Measurements from ENCODE around the gene B3GAT1. TPM values are rescaled to one million over a fixed set of nuclear protein-coding genes. Genes with fewer than 3 reads are reported as not detected.

B3GAT1 gene
- total RNA-seq, 4 donors from 2014 or later, result 0.26 to 0.93 (median 0.36) TPM

GRCh38 chr11:134440851-134441250 is 28.8 kb upstream of the B3GAT1 start:
- Histone ChIP-seq H3K36me3 (no peaks in the 10 kb centered on the region), H3K27ac (no peak overlapping the region), H3K9me3 (no peaks in the 10 kb centered on the region), H3K4me3 (no peak overlapping the region), H3K4me1 (no peaks in the 10 kb centered on the region), H3K27me3 (peaks cover 8% of the 10 kb centered on the region)
- no peak for DNase-seq (ENCODE audit: low spot score in 2 of 2)
- WGBS, result 74% methylated on average over 4 of the region's 4 CpGs
- TF ChIP-seq CTCF (IDR thresholded peaks at IDR 0.05) (no peak), POLR2AphosphoS5 (IDR thresholded peaks at IDR 0.05) (no peak), EP300 (IDR thresholded peaks at IDR 0.05) (no peak), POLR2A (IDR thresholded peaks at IDR 0.05) (no peak)

- WGBS, result 65% methylated on average over 19 of the region's 21 CpGs
- no peak overlapping the region for H3K4me3 ChIP-seq
- H3K27me3 ChIP-seq, result peaks cover 8% of the 10 kb centered on the region
- no peak overlapping the region for H3K27ac ChIP-seq
- TF ChIP-seq EP300 (IDR thresholded peaks at IDR 0.05) (no peak), POLR2A (IDR thresholded peaks at IDR 0.05) (no peak), CTCF (IDR thresholded peaks at IDR 0.05) (no peak), POLR2AphosphoS5 (IDR thresholded peaks at IDR 0.05) (no peak)
- no peaks in the 10 kb centered on the region for H3K4me1 ChIP-seq
- no peaks in the 10 kb centered on the region for H3K36me3 ChIP-seq
- H3K9me3 ChIP-seq, result no peaks in the 10 kb centered on the region
- DNase-seq (ENCODE audit: low spot score in 2 of 2), result no peak
Measured at GRCh38 chr11:134438542-134439537, 26.8 kb upstream of the B3GAT1 start.

GRCh38 chr11:134437821-134438220 is 25.8 kb upstream of the B3GAT1 start:
- H3K27me3 ChIP-seq, result peaks cover 4% of the 10 kb centered on the region
- no peak overlapping the region for H3K27ac ChIP-seq
- TF ChIP-seq POLR2AphosphoS5 (IDR thresholded peaks at IDR 0.05) (no peak), EP300 (IDR thresholded peaks at IDR 0.05) (no peak), POLR2A (IDR thresholded peaks at IDR 0.05) (no peak), CTCF (IDR thresholded peaks at IDR 0.05) (no peak)
- WGBS, result 76% methylated on average over 8 of the region's 9 CpGs
- H3K36me3 ChIP-seq, result no peaks in the 10 kb centered on the region
- H3K4me1 ChIP-seq, result no peaks in the 10 kb centered on the region
- DNase-seq (ENCODE audit: low spot score in 2 of 2), result no peak
- H3K4me3 ChIP-seq, result no peak overlapping the region
- H3K9me3 ChIP-seq, result no peaks in the 10 kb centered on the region

GRCh38 chr11:134436781-134437180 is 24.7 kb upstream of the B3GAT1 start:
- no peaks in the 10 kb centered on the region for H3K4me1 ChIP-seq
- WGBS, result 94% methylated on average over 10 of the region's 10 CpGs
- H3K4me3 ChIP-seq, result no peak overlapping the region
- no peak overlapping the region for H3K27ac ChIP-seq
- peaks cover 4% of the 10 kb centered on the region for H3K27me3 ChIP-seq
- no peaks in the 10 kb centered on the region for H3K9me3 ChIP-seq
- DNase-seq (ENCODE audit: low spot score in 2 of 2), result no peak
- H3K36me3 ChIP-seq, result no peaks in the 10 kb centered on the region
- TF ChIP-seq CTCF (IDR thresholded peaks at IDR 0.05) (no peak), POLR2AphosphoS5 (IDR thresholded peaks at IDR 0.05) (no peak), EP300 (IDR thresholded peaks at IDR 0.05) (no peak), POLR2A (IDR thresholded peaks at IDR 0.05) (no peak)

- Histone ChIP-seq H3K9me3 (no peaks in the 10 kb centered on the region), H3K4me1 (no peaks in the 10 kb centered on the region), H3K36me3 (no peaks in the 10 kb centered on the region), H3K4me3 (no peak overlapping the region), H3K27me3 (peaks cover 4% of the 10 kb centered on the region), H3K27ac (no peak overlapping the region)
- WGBS, result 70% methylated on average over 5 of the region's 10 CpGs
- DNase-seq (ENCODE audit: low spot score in 2 of 2), result no peak
- TF ChIP-seq POLR2AphosphoS5 (IDR thresholded peaks at IDR 0.05) (no peak), POLR2A (IDR thresholded peaks at IDR 0.05) (no peak), CTCF (IDR thresholded peaks at IDR 0.05) (no peak), EP300 (IDR thresholded peaks at IDR 0.05) (no peak)
Measured at GRCh38 chr11:134433806-134434205, 21.8 kb upstream of the B3GAT1 start.
